HG02610 (cell line): ENCODE results near the gene FAM180A.
"Not testable (repeated sequence)": the region's sequence is repeated elsewhere in the genome, so short reads cannot be mapped to it uniquely, and the experiment has no call there.

Experiments
- ATAC-seq: cut with Tn5 transposase; IDR thresholded peaks from one replicate; pipeline ENCODE4 v1.9.1; 2021; ENCODE audit warnings: mild to moderate bottlenecking, moderate library complexity; ENCODE audit not compliant: unreplicated experiment

Gene FAM180A

DNA sequence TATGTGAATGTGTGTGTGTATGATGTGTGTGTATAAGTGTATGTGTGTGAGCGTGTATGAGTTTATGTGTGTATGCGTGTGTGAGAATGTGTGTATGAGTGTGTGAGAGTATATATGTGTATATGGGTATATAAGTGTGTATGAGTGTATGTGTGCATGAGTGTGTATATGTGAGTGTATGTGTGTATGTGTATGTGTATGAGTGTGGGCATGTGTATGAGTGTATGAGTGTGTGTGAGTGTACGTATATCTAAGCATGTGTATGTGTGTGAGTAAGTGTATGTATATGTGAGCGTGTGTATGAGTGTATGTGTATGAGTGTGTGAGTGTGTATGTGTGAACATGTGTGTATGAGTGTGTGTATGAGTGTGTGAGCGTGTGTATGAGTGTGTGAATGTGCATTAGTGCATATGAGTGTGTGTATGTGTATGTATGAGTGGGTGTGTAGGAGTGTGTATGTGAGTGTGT, 33.5 kb downstream of the FAM180A start:
- ATAC-seq = no peak

DNA sequence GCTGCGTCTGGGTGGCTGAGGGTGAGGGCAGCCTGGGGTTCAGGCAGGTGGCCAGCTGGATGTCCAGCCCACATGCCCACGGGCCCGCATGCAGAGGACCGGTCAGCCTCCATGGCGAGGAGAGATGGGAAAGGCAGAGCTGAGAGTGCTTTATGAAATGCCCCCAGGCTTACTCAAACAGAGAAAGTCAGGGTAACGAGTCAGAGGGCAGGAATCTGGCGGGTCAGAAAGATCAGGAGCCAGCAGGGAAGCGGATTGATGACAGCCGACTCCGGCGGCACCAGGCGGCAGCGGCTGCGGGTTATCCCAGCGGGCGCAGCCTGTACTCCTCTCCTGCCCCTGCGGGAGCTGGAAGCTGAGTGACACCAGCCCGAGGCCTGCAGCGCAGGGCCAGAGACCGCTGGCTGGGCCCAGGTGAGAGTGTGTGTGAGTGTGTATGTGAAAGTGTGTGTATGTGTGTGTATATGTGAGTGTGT, 34.0 kb downstream of the FAM180A start:
- no peak for ATAC-seq

DNA sequence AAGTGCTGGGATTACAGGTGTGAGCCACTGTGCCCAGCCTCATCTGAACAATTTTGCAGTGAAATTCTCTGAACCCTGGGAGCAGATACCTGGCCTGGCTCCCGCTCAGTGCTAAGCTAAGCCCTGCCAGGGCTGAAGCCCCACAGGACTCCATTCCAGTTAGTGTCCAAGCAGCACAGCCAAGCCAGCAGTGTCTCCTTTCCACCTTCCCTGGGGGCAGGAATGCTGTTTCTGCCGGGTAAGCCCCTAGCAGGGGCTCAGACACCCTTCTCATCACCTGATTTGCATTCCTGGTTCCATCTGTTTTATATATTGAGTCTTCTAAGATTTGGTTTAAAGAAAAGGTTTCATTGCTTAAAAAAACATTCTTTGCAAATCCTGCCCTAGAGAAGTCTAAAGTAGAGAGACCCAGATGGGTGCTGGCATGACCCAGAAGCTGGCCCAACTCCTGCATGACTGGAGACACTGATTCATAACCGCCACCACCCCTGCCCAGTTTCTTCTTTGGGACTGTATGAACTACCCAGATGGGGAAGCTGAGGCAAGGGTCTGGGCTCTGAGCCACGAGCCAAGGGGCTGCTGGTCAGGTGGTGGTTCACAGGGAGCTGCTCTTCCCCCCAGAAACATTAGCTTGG, 34.7 kb downstream of the FAM180A start:
- no peak for ATAC-seq

DNA sequence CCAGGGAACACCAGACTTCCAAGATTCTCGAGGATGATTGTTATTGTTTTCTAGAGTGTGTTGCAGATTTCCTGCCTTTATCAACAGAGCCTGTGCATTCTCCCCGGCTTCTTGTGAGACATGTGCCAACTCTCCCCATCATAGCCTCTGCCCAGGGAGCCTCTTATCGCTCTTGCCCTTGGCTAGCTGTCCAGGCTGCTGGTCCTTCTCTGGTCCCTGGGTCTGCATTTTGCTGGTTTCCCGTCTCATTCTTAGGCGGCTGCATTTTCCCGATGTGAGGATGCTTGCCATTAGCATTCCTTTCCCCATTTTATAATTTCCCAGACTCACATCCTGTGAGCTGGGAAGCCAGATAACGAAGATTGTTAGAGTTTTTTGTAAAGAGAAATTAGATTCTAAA, 35.8 kb downstream of the FAM180A start:
- ATAC-seq = no peak

DNA sequence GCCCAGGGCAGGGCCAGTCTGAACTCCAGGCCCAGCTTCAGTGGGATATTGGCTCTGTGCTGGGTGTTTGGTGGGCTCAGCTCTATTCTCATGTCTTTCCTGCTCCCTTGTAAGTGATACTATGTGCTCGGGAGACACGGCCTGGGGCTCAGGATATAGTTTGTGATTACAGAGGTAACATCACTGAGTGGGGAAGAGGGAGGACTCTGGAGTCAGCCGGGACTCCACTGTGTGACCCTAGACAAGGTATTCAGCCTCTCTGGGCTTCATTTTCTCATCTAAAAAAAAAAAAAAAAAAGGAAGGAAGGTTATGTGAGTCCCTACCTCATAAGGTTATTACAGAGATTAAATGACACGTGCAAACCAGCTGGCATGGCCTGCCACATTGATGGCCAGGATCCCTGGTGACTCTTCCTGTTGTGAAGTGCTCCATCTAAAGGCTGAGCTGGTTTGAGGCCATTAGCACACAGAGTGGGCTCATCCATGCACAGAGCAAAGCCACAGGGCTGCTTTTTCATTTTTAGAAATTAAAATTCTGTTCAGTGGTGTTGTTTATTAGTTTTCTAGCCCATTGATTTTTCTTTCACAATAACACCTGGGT, 36.3 kb downstream of the FAM180A start:
- ATAC-seq = no peak

DNA sequence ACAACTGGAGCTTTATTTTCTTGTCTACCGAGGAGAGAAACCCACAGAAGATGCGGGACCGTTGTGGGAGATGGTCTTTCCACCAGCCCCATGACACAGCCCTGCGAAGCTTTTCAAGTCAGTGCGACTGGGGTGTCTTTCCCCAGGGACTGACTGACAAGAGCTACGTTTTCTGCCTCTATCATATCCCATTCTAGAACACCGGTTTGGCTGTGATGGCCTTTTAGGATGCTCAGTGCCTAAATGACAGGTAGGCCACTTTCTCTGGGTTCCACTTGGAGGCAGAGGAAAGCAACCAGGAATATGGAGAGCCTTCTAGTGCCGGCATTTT, 37.5 kb downstream of the FAM180A start:
- ATAC-seq = no peak

DNA sequence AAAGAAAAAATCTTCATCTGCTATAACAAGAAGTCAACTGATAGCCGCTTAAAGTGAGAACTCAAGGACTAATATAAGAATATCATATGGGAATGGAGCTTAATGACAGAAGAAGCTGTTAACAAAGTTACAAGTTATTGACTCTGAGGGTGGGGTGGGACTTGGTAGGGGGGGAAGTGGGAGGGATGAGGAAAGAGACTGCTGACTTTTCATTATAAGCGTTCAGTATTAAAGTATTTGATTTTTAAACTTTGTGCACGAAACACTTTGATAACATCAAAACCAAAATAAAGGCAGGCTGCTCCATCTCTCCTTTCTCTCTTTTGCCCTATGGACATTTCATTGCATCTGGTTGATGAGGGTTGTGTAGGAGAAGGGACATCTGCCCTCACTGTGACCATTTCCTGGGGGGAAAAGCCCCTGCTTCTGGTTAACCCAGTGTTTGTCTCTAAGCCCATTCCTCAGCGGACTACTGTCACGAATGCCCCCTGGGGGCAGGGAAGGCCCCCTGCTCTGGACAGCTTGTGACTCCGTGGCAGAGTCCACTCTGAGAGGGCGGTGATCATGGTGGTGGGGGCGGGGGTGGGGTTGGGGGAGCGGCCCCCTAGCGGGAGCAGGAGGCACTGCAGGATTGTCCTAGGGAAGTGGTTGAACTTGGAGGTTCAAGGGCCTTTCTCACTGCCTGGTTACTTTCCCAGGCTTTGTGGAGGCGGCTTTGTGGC, 38.0 kb downstream of the FAM180A start:
- no peak for ATAC-seq

DNA sequence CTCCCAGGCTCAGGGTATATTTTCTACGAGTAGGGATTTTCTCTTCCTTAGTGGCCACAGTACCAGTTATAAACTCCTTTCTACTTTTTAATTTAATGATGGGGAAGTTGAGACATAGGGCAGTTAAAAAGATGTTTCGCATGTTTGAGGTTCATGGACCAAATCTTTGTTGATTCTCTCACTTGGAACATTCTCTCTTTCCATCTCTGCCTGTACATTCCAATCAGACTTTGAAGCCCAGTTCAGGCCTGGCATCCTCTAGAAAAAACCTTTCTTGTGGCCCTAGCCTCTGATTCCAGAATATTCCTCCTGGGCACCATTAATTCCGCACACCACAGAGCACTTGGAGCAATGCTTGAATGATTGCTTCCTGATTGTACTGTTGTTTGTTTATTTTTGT, 39.1 kb downstream of the FAM180A start:
- ATAC-seq = no peak

DNA sequence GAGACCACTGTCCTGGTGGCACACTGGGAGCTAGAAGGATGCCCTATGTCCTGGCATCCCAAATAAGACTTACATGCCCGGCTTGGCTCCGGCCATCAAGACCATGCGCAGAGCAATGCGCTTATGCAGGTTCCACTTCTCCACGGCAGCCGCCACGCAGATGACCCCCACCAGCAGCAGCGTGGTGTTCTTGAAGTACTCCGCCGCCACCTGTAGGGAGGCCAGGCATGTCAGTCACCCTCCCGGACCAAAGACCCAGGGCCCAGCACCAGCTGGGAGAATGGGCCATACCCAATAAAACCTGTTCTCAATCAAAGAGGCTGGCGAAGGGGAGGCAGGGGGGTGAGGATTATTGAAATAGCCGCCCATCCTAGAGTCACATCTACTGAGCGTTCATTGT, 40.6 kb downstream of the FAM180A start:
- no peak for ATAC-seq

DNA sequence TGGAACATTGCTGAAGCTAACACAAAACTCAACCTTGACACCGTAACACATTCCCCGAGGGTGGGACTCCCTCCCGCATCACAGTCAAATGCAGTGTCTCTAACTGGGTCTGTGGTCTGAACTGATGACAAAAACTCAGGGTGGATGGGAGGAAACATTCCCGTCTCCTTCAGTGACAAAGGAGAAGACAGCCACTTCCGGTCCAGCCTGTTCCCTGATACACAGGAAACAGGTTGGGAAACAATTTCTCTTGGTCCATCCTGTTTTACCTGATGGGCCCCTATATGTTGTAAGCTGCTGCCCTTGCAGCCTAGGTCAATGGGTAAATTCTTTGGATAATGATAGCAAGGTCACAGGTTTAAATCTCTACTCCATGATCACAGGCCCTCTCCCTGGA, 41.0 kb downstream of the FAM180A start:
- ATAC-seq = no peak

DNA sequence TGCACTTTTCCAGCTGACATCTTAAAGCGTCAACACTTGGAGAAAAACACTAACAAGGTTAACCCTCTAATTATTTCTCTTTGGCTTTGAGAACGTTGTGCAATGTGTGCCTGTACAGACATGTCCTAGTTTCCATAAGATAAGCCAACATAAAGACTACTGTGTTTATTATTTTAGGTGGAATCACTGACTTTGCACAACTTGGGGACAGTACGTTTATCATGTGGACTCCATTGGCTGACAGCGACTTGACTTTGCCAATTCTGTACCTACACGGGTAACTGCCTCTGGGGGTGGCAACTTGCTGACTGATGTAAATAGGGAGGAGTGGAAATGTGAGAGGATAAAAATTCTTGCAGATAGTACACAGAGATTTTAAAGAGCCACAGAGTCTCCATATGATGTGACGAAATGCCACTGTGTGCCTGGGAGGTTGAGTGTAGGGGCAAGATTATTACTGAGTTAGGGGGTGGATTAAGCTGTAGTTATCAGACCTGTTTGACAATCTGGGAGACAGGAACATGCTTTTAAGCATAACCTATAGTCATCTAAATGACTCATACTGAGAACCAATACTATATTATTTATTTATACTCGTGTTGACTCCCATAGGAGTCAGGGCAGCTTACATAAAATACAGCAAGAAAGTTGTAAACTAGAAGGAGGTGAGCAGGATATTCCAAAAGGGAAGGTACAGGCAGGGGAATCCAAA, 41.6 kb downstream of the FAM180A start:
- no peak for ATAC-seq

DNA sequence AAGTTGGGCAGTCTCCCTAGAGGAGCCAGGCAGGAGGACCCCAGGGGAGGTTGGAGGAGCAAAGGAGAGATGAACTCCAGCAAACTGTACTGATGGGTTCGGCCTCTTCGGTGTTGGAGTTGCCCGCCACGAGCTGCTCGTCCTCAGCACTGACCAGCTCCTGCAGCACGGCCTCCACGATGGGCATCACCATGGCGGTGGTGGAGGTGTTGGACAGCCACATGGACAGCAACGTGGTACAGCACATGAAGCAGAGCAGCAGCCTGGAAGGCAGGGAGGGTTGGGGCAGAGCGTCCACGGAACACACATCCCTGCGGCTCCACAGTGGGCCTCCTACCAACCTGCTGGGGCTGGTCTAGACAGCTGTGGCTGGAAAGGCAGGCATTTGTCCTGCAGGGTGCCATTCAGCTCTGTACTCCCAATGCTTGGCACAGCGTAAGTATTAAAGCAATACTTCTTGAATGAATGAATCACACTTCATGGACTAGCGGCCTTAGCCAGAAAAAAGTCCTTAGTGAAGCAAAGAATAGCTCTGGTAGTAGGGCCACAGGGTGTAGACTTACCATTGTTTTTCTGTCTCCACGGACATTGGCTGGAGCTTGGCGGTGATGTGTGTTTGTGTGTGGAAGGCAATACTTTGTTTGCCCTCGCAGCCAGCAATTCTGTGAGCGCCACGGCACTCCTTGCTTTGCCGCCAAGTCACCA, 42.4 kb downstream of the FAM180A start:
- ATAC-seq = no peak

DNA sequence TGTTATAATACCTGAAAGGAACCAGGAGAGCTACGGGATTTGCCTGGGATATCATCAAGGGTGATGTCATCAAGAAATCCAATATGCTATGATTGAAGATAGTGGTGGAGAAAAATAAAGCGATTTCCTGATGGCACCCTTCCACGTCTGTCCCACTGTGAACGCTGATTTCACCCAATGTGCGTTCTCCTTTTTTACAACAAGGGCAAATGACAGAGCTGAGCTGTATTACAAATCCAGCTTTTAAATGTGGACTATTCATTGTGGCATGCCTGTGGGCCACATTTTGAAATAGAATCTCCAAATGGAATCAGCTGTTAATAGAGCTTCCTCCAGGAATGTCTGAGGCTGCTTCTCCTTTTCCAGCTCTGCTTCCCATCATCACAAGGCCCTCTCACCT, 43.9 kb downstream of the FAM180A start:
- ATAC-seq = no peak

DNA sequence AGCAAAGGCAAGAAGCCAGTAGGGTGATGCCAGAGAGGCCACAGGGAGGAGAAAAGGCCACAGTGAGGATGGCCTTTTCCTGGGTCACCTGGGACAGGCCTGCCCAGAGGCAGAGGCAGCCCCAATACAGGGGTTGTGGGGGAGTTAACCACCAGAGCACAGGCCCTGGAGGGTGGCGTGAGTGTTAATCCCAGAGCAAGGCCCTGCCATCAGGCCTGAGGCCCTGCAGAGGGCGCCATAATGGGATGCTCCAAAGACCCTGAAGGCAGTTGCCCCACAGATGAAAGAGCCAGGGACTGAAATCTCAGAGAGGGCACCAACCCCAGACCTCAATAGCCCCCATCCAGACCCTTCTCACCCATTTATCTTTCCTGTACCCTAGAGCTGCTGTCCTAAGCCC, 44.5 kb downstream of the FAM180A start:
- no peak for ATAC-seq

DNA sequence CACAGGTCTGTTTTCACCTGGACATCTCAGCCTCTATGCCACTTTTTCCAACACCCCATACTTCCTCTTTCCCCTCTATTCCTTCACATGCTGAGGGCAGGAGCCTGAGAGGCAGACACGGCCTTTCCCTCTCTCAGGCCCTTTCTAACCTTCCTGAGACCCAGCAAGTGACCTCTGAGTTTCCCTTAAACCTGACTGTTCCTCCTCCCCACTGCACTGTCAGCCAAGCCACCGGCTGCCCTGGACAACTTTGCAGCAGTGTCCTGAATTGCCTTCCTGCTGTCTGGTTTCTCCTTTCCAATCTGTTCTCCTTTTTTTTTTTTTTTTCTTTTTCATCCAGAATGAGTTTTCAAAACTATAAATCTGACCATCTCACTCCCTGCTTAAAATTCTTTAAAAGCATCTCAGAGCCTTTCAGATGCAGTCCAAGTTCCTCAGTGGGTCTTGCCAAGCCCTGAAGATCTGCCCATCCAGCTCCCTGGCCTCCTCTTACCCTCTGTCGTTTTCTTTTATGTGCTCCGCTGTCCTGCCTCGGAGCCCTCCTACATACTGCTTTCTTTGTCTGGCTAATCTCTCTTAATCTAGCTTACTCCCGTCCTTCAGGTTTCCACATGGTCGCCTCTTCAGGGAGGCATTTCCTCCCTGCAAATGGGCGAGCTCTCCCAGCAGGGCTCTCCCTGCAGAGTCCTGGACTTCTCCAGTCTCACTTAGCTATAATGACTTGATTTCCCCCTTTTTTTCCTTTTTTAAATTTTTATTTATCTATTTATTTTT, 51.1 kb downstream of the FAM180A start:
- no peak for ATAC-seq

DNA sequence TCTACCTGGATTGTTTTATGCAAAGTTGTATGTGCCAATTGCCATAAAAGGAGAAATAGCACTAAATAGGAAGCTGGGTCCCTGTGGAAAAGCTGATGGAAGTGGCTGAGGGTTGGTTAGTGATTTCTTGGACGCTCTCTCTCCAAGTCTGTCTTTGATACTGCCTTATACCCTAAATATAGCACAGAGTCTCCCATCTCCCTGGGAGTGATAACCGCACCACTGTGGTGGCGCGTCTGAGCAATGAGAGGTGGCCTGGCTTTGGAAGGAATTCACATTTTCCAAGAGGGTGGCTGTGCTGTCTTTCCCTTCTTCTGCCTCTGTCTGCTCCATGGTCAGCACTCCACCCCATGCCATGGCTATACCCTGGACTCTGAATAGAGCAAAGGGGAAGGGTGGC, 55.1 kb downstream of the FAM180A start:
- ATAC-seq = no peak

DNA sequence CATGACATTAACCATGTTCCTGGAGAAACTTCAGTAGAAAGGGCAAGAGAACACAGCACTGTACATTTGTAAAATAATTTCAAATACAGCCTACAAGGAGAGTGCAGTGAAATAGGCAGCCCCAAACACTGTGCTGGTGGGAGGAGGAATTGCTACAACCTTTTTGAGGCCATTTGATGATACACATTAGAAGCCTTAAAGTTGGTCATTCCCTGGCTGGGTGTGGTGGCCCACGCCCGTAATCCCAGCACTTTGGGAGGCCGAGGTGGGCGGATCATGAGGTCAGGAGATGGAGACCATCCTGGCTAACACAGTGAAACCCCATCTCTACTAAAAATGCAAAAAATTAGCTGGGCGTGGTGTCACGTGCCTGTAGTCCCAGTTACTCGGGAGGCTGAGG, 56.0 kb downstream of the FAM180A start:
- ATAC-seq = not testable (repeated sequence)

DNA sequence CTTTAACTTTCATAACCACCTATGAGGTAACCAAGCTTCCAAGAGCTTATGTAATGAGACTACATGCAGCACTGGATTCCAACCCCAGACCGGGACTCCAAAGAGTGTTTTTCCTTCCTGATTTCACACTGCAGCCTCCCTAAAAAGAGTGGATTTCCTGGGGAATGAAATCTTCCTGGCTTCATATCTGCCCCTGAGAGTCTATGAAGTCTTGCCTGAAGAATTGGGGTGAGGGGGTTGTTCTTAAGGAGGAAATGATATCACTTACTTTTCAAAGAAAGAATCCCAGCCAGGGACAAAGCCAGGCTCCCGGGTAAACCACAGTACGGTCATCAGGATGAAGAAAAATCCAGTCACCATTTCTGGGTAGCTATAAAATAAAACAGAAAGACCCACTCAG, 56.6 kb downstream of the FAM180A start:
- no peak for ATAC-seq

DNA sequence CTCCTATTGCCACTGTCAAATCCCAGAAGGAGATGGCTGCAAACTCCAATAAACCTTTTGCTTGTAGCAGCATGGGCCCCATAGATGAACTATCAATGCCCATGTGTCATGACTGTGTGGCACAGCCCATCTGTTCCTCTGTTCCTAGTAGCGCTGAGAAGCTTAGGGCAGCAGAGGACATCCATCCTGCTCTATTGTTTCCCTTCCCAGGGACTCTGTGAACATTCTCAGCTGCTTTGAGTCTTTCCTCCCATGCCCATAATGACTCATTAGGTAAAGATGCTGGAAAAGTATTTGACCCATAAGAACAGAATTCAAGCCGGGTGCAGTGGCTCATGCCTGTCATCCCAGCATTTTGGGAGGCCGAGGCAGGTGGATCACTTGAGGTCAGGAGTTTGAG, 58.0 kb downstream of the FAM180A start:
- no peak for ATAC-seq

DNA sequence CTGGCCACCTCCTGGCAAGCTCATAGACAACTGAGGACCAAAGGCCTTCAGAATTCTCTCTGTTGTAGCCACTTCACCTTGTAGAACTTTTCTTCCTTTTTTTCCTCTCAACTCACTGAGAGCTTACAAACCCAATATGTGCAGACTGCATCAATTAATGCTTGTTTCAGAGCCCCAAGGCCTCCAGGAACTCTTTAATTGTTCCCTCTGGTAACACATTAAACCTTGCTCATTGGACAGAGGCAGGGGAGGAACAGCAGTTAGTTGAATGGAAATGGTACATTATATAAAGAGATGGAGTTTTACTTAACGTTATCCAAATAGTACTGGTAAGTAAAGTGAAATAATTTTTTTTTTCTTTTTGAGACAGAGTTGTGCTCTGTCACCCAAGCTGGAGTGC, 61.1 kb downstream of the FAM180A start:
- ATAC-seq = no peak
